GM18499 (cell line): ENCODE results near the gene TNFAIP8.

ENCODE experiments used
- ATAC-seq: cut with Tn5 transposase; IDR thresholded peaks from one replicate; pipeline ENCODE4 v1.9.1; 2021; ENCODE audit warnings: moderate number of reproducible peaks; ENCODE audit not compliant: insufficient read depth, unreplicated experiment

Gene TNFAIP8

GRCh38 chr5:119328753-119329602, 26.8 kb upstream of the TNFAIP8 start:
- no peak for ATAC-seq

DNA sequence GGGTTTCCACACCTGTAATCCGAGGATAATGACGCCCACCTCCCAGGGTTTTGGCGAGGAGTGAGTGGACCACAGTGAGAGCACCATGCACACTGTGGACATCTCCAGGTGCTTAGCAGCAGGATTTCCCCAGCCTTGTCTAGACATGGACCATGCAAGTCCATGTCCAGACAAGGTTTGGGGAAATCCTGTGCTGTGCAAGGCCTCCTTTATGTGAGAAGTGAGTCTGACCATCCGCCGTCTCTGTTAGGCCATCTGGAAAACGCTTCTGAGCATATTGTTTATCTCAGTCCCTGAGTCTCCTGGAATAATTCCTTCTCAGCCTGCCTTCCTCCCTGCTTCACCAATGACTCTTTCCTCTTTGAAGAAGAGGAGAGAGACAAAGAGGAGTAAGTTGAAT, 26.2 kb upstream of the TNFAIP8 start:
- ATAC-seq, result no peak

GRCh38 chr5:119330367-119331183, 25.2 kb upstream of the TNFAIP8 start:
- no peak for ATAC-seq

- ATAC-seq, result no peak
These were observed 24.2 kb upstream of the TNFAIP8 start for GRCh38 chr5:119331566-119332095.

DNA sequence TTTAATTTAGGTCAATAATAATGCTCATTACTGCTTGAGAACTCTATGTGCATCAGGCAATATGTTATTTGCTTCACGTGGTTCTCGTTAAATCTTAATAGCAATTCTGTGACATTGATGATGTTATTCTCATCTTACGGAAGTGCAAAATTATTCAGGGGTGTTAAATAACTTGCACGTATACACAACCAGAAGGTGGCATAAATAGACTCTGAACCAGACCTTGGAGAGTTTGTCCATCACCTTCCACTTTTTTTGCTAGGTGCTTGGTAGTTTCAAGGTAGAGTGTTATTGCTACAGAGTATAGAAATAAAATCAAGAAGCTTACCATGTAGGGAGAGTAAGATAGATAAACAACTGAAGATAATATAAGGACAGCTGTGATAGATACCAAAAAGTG, 23.6 kb upstream of the TNFAIP8 start:
- ATAC-seq, result no peak

GRCh38 chr5:119332978-119333401, 22.8 kb upstream of the TNFAIP8 start:
- ATAC-seq, result no peak

- ATAC-seq, result no peak
These were observed 22.4 kb upstream of the TNFAIP8 start for GRCh38 chr5:119333421-119333851.

DNA sequence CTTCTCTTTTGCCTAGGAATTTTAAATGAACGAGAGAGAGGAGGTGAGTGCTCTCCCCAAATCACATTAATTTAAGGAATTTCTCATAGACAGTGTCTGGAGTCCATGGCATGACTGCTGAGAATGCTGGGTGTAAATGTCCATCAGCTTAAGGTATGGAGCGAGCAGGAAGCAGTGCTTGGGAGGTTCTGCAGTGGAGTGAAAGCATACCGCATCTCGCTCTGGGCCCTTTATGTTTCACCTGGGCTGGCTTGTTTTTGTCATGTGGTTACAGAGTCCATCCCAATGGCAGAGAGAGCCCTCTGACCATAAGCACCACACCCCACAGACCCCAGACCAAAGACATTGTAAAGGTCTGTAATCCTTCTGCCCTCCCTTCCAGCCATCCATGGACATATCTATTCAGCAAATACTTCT, 20.6 kb upstream of the TNFAIP8 start:
- no peak for ATAC-seq

GRCh38 chr5:119336262-119336661, 19.6 kb upstream of the TNFAIP8 start:
- ATAC-seq, result no peak

GRCh38 chr5:119336845-119337580, 18.8 kb upstream of the TNFAIP8 start:
- ATAC-seq, result no peak

DNA sequence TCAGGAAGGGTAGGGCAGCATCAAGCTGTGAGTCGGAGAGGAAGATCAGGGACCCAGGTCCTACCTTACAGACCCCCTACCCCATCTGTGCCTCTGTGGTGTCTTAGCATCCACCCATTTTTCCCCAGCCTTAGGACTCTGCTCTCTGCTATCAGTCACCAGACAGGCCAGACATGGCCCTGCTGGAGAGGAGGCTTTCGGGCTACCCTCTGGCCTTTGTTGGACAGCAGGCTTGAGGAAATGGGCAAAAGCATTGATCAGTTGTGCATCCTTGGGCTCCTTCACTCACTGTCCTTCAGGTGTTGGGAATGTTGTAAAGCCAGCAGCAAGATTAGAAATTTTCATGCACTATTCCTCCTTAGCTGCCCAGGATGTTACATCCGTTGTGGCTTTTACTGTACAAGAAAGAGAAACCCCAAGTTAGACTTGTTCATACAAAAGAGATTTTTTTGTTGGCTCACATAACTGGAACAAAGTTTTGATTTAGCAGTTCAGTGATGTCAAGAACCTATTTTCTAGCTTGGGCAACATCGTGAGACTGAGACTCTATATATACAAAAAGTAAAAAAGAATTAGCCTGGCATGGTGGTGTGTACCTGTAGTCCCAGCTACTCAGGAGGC, 17.4 kb upstream of the TNFAIP8 start:
- ATAC-seq, result no peak

DNA sequence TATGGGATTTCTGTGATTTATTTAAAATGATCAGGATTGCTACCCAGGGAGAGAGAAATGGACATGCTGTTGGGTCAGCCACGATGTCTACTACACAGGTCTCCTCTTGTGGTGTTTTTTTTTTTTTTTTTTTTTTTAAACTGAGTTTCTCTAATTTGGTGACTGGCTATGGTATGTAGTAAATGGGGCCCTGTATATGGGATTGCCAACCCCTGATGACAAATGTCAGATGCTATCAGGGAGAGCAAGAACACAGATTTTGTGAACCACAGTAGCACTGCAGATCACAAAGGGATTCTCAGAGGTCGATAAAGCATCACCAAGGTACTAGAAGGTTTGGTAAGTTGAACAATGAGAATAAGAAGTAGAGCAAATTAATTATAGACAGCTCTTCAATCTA, 16.5 kb upstream of the TNFAIP8 start:
- no peak for ATAC-seq

DNA sequence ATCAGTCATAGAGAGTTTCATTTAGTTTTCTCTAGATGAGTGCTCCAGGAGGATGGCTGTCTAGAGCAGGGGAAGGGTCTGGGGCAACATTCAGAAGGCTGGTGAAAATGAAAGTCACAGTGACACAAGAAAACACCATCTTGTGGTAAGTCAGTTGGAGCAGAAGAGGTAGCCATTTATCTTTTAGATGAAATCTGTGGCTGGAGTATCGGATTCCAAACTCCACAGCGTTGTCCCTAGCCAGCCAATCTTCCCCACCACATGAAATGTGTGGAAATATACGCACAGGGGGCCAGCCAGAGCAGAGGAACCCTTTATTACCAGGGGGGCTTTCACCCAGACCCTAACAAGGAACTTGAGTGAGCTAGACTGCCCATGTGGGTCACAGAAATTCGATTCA, 15.9 kb upstream of the TNFAIP8 start:
- ATAC-seq, result no peak

- peak; percentile 51 for ATAC-seq
These were observed 15.1 kb upstream of the TNFAIP8 start for GRCh38 chr5:119340597-119341218.

DNA sequence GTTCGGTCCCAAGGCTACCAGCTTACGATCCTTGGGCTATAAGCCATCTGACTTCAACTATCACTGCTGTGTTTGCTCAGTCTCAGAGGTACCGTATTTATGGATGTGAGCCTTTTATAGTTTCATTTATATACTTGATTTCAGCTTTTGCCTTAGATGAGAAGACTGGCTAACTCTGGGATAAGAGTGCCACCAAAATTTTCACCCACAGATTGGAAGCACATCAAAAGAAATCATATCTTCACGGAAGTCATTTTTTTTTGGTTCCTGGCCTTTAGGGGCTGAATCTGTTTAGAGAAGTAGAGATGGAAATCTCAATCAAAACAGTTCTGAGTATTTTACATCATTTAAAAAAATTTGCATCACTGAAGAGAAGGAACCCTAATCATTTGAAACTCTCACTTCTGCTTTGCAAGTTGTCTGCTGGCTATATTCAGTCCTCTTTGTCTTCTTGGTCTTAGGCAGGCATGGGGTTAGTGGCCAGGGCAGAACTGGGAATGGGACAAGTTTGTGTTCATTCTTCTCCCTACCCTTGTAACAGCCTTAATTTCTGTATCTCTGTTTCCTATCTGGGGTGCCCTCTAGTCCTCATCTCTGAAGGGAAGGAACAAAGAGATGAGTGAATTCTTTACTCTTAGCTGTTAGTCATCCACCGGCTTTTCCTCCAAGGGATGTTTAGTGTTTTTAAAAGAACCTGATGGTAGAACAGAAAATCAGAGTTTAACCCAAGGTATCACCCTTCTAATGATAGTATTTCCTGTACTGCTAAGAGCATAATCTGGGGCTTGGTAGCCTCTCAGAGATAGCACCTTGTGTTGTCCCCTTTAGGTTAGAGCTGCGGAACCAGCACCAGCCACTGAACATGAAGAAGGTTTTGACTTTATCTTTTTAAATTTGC, 14.1 kb upstream of the TNFAIP8 start:
- peak; percentile 28 for ATAC-seq

- ATAC-seq, result no peak
These were observed 13.4 kb upstream of the TNFAIP8 start for GRCh38 chr5:119342406-119342805.

GRCh38 chr5:119343052-119343451, 12.8 kb upstream of the TNFAIP8 start:
- no peak for ATAC-seq

DNA sequence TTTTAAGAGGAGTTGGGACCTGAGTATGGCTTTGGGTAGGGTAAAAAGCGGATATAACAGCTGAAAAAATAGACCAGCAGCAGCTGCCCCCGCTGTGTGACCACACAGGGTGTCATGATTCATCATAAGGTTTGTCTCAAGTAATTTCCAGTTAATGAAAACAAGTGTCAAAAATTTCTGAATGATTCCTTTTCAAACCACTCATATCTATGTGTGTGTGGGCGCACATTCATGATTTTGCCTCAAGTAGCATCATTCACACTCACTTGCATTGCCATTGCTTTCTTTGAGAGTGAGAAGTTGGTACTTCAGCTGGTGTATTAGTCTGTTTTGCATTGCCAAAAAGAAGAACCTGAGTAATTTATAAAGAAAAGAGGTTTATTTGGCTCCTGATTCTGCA, 12.1 kb upstream of the TNFAIP8 start:
- no peak for ATAC-seq

- no peak for ATAC-seq
These were observed 11.6 kb upstream of the TNFAIP8 start for GRCh38 chr5:119344231-119344630.
